Colonic mucosa (tissue), 4 donors: ENCODE results near the gene MAST2. TPM values are rescaled to one million over a fixed set of nuclear protein-coding genes. Genes with fewer than 3 reads are reported as not detected.

ENCODE experiments used
- DNase-seq: peaks from one replicate; pipeline ENCODE4 v3.0.0-alpha.2; 2020
- H3K27ac ChIP-seq: fragments of 200-600 bp; one replicate; pipeline ENCODE4 v1.8.0; 2021
- H3K27me3 ChIP-seq: fragments of 200-600 bp; one replicate; pipeline ENCODE4 v1.8.0; 2021
- H3K36me3 ChIP-seq: fragments of 200-600 bp; one replicate; pipeline ENCODE4 v1.8.0; 2021
- H3K4me1 ChIP-seq: fragments of 200-600 bp; one replicate; pipeline ENCODE4 v1.8.0; 2021; ENCODE audit warnings: mild to moderate bottlenecking
- H3K4me3 ChIP-seq: fragments of 200-600 bp; one replicate; pipeline ENCODE4 v1.8.0; 2021
- H3K9ac ChIP-seq, 2 donors: one replicate each; pipeline ENCODE4 v1.7.0; 2013; ENCODE audit warnings: control low read depth in 2 of 2, low read depth in 2 of 2, low read length in 2 of 2
- H3K9me3 ChIP-seq: fragments of 200-600 bp; one replicate; pipeline ENCODE4 v1.8.0; 2021
- CTCF ChIP-seq: fragments of 200-600 bp; IDR thresholded peaks from one replicate; pipeline ENCODE4 v1.8.0; 2022; ENCODE audit warnings: antibody characterized with exemption, mild to moderate bottlenecking
- intact Hi-C: fragments of 100-400 bp; cut with DNase I; formaldehyde crosslinking; loops from one replicate; pipeline ENCODE4 v1.14.1; 2022
- total RNA-seq, 2 donors: library from RNA; stranded (reverse); fragmentation: NEBNext Ultra II Directional in 1 of 2; extraction: Animal tissue kit (Norgen Biotek cat#: 25700) in 1 of 2; gene quantifications; one replicate each; pipeline ENCODE4 v1.2.1, GENCODE V29; 2021
- donor health status: healthy.
- donor health status: DM: no; HTN: no; CAD: no.
- donor health status: DM: no; HTN: no; CAD: no.

The MAST2 gene
- total RNA-seq, 2 donors from 2014 or later, result 76.3 to 79.1 TPM

- H3K27me3 ChIP-seq, result no peaks in the 10 kb centered on the region
- no peak for TF ChIP-seq CTCF
- no peak overlapping the region for H3K4me3 ChIP-seq
- no peaks in the 10 kb centered on the region for H3K4me1 ChIP-seq
- no peaks in the 10 kb centered on the region for H3K36me3 ChIP-seq
- intact Hi-C loops, result no loop called here
- DNase-seq, result no peak
- H3K9ac ChIP-seq, result no peak overlapping the region
- no peaks in the 10 kb centered on the region for H3K9me3 ChIP-seq
- no peak overlapping the region for H3K27ac ChIP-seq
Measured at GRCh38 chr1:46084553-46085451, 281.4 kb downstream of the MAST2 start.

Other genes starting within 250 kb of the MAST2 start
- 100 to 1,000 TPM in 1 of 2 donors, 10 to 100 TPM in 1; 54.7 to 119 TPM for gene NASP, start 219.6 kb upstream of the MAST2 start, total RNA-seq
- gene CCDC17, start 179.6 kb upstream of the MAST2 start, total RNA-seq, result 1 to 10 TPM; 1.8 to 2.4 TPM
- 100 to 1,000 TPM; 157 to 214 TPM for gene GPBP1L1, start 117.1 kb upstream of the MAST2 start, total RNA-seq
- 10 to 100 TPM; 21.4 to 23.6 TPM for gene TMEM69, start 115.4 kb upstream of the MAST2 start, total RNA-seq
- 10 to 100 TPM; 17.7 to 19.2 TPM for gene IPP, start 53.0 kb upstream of the MAST2 start, total RNA-seq